ENCODE results near the gene BICDL2. TPM values are rescaled to one million over a fixed set of nuclear protein-coding genes. Genes with fewer than 3 reads are reported as not detected.

The BICDL2 gene
- polyA plus RNA-seq, 1 of the 3 experiments (the other 2 are of a cell fraction), result not detected

GRCh38 chr16:3035289-3035971 lies 1.3 kb downstream of the BICDL2 start (continued):
- TF ChIP-seq POLR2AphosphoS5 (IDR thresholded peaks at IDR 0.05; ENCODE audit: low read depth, low read length) (no peak), NFIC (IDR thresholded peaks at IDR 0.05; ENCODE audit: borderline replicate concordance) (no peak), FOSL2 (IDR thresholded peaks at IDR 0.05; ENCODE audit: borderline replicate concordance, low read depth) (no peak), EP300 (IDR thresholded peaks at IDR 0.05; ENCODE audit: borderline replicate concordance in 1 of 2, low read depth in 1 of 2, low read length in 1 of 2) (no peak), FOXJ3 (CRISPR knock-in tag; IDR thresholded peaks at IDR 0.05) (no peak), SMC3 (IDR thresholded peaks at IDR 0.05; ENCODE audit: low read depth, low read length) (no peak)

GRCh38 chr16:3032624-3033023 lies 4.1 kb downstream of the BICDL2 start:
- ChIA-PET POLR2A (no interaction called here), CTCF (interaction anchor here (0.9 to 9.8 kb wide), 12 partner anchors 10 to 96 kb away, joined by 3 to 141 read pairs (median 12); partner anchors contain the start of genes CLDN6, CLDN9, HCFC1R1 and MMP25)
- Histone ChIP-seq H3K4me1 (ENCODE audit: control insufficient read depth in 1 of 2, insufficient read depth in 2 of 2, low read depth in 1 of 2, low read length in 1 of 2) (peaks cover 0 to 2% of the 10 kb centered on the region in 2 experiments; a peak in 1 of 4 replicates), H3K4me3 (ENCODE audit: low read depth in 2 of 2, low read length in 1 of 2) (no peak overlapping the region), H3K9ac (no peak overlapping the region), H3K36me3 (replicated peaks in 1 of 2; ENCODE audit: control insufficient read depth in 1 of 2, insufficient read depth in 2 of 2, low read length in 1 of 2) (peaks cover 2% of the 10 kb centered on the region in 2 experiments), H3K27me3 (ENCODE audit: insufficient read depth) (peaks cover 58% of the 10 kb centered on the region), H2AFZ (ENCODE audit: low read depth) (no peak overlapping the region), H3K9me2 (no peaks in the 10 kb centered on the region), H3K27ac (ENCODE audit: low read depth in 2 of 2, low read length in 1 of 2) (no peak overlapping the region), H3K79me2 (ENCODE audit: insufficient read depth) (no peaks in the 10 kb centered on the region), H3F3A (replicated peaks; ENCODE audit: insufficient read depth) (peaks cover 14% of the 10 kb centered on the region), H4K20me1 (ENCODE audit: insufficient read depth) (peaks cover 12% of the 10 kb centered on the region), H3K4me2 (no peak overlapping the region), H3K9me3 (no peaks in the 10 kb centered on the region)
- TF ChIP-seq FOXJ3 (CRISPR knock-in tag; IDR thresholded peaks at IDR 0.05) (no peak), USF2 (IDR thresholded peaks at IDR 0.05; ENCODE audit: borderline replicate concordance, low read depth, low read length) (no peak), GABPA (IDR thresholded peaks at IDR 0.05; ENCODE audit: low read depth) (no peak), RXRA (IDR thresholded peaks at IDR 0.05; ENCODE audit: borderline replicate concordance, low read depth) (no peak), NFIC (IDR thresholded peaks at IDR 0.05; ENCODE audit: borderline replicate concordance) (no peak), CHD2 (IDR thresholded peaks at IDR 0.05; ENCODE audit: low read length, partially characterized antibody) (no peak), NRF1 (IDR thresholded peaks at IDR 0.05; ENCODE audit: low read depth, low read length) (no peak), REST (IDR thresholded peaks at IDR 0.05; ENCODE audit: low read depth, low read length) (no peak), EZH2phosphoT487 (IDR thresholded peaks at IDR 0.05; ENCODE audit: borderline replicate concordance, low read depth) (no peak)
- 17% methylated on average over 7 of the region's 7 CpGs for WGBS (ENCODE audit: low lambda C conversion rate)
- no peak for DNase-seq

All from SK-N-SH (cell line).